RWPE2 (cell line): ENCODE data around the gene KLRB1.
"Not testable (repeated sequence)": the region's sequence is repeated elsewhere in the genome, so short reads cannot be mapped to it uniquely, and the experiment has no call there.

Source experiments
- ATAC-seq: fragments of 200-7000 bp; cut with Tn5 transposase; 3 replicates; pipeline ENCODE4 v1.9.1; 2021; ENCODE audit warnings: low read depth
- DNase-seq: peaks from one replicate; pipeline ENCODE4 v3.0.0-alpha.2; 2020; ENCODE audit warnings: low spot score
- H3K27ac ChIP-seq: fragments of 450-650 bp; 2 replicates; pipeline ENCODE4 v1.5.1; 2017; ENCODE audit warnings: mild to moderate bottlenecking; ENCODE audit not compliant: poor library complexity, severe bottlenecking
- H3K27me3 ChIP-seq: fragments of 250-450 bp; sonication (Bioruptor Pico); 2 replicates; pipeline ENCODE4 v1.5.1; 2021; ENCODE audit warnings: mild to moderate bottlenecking, moderate library complexity; ENCODE audit not compliant: insufficient read depth, poor library complexity, severe bottlenecking
- H3K36me3 ChIP-seq: fragments of 250-450 bp; sonication (Bioruptor Pico); 2 replicates; pipeline ENCODE4 v1.5.1; 2020; ENCODE audit warnings: low read depth, mild to moderate bottlenecking, moderate library complexity
- H3K4me1 ChIP-seq: fragments of 250-450 bp; sonication (Bioruptor Pico); 2 replicates; pipeline ENCODE4 v1.5.1; 2021; ENCODE audit warnings: mild to moderate bottlenecking, moderate library complexity; ENCODE audit not compliant: insufficient read depth, poor library complexity, severe bottlenecking
- H3K4me3 ChIP-seq: fragments of 250-450 bp; sonication (Bioruptor Pico); 2 replicates; pipeline ENCODE4 v1.5.1; 2021; ENCODE audit warnings: mild to moderate bottlenecking, moderate library complexity; ENCODE audit not compliant: severe bottlenecking
- H3K9me3 ChIP-seq: fragments of 250-450 bp; sonication (Bioruptor Pico); 2 replicates; pipeline ENCODE4 v1.5.1; 2021; ENCODE audit warnings: mild to moderate bottlenecking, moderate library complexity; ENCODE audit not compliant: severe bottlenecking

The KLRB1 gene

DNA sequence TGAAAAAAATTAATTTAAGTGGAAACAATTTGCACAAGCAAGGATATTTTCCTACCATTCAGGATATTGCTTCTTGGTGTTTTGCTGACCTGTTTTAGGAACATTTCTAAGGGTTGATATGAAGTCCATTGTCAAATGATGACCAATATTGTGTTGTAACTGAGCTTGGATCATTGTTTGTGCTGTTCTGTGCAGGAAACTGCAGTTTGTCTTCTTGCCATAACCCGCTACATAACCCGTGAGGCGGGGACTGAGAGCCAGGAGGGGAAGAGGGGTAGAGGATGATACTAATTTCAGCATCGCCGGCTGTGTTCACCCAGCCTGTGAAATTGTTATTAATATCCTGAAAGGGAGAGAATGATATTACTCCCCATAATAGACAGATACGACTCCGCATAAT lies 41.6 kb downstream of the KLRB1 start:
- DNase-seq, ATAC-seq, H3K36me3 ChIP-seq, H3K4me3 ChIP-seq, H3K27ac ChIP-seq, H3K9me3 ChIP-seq, H3K4me1 ChIP-seq, H3K27me3 ChIP-seq: not testable (repeated sequence)

DNA sequence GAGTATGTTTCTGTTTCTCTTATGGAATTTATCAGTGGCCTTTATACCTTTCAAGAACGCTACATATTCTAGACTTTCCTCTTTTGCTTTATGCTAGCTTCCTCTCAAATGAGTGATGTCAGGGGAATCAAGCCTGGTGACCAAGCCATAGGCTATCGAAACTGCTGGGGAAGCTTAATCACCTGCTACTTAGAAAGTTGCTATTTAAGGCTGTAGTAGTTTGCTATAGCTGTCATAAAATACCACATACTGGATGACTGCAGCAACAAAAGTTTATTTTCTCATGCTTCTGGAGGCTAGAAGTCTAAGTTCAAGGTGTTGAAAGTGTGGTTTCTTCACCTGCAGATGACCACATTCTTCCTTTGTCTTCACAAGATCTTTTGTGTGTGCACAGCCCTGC lies 43.3 kb downstream of the KLRB1 start:
- H3K27ac ChIP-seq, H3K27me3 ChIP-seq, DNase-seq, H3K36me3 ChIP-seq, H3K4me3 ChIP-seq, ATAC-seq, H3K9me3 ChIP-seq, H3K4me1 ChIP-seq: not testable (repeated sequence)

- not testable (repeated sequence) for ATAC-seq, H3K36me3 ChIP-seq, H3K27me3 ChIP-seq, H3K27ac ChIP-seq, H3K4me3 ChIP-seq, H3K4me1 ChIP-seq, DNase-seq, H3K9me3 ChIP-seq
These were observed 44.8 kb downstream of the KLRB1 start for GRCh38 chr12:9562841-9563453.

DNA sequence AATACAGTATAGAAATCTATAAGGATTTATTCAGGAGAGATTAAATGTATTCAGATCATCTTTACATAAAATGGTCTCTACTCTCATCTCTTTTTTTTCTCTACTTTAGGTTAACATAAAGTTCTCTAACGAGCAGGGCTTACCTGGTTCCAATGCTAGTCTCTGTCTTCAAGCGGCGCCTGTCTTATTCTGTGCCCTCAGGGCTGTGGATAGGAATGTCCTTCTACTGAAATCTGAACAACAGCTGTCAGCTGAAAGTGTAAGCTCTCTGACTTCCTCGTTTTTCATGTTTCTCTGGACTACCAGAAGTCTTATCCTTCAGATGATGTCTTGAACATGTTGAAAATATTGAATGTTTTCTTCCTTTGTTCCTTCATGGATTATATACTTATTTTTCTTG lies 62.2 kb downstream of the KLRB1 start:
- H3K27ac ChIP-seq, DNase-seq, H3K4me1 ChIP-seq, ATAC-seq, H3K27me3 ChIP-seq, H3K9me3 ChIP-seq, H3K4me3 ChIP-seq, H3K36me3 ChIP-seq: not testable (repeated sequence)
